Middle frontal gyrus (tissue), 1 donor: ENCODE data around the gene B3GALT5.

Experiments used
- DNase-seq: peaks from one replicate; pipeline ENCODE4 v3.0.0-alpha.2; 2015; ENCODE audit warnings: low spot score; ENCODE audit errors: extremely low spot score

B3GALT5 gene

DNA sequence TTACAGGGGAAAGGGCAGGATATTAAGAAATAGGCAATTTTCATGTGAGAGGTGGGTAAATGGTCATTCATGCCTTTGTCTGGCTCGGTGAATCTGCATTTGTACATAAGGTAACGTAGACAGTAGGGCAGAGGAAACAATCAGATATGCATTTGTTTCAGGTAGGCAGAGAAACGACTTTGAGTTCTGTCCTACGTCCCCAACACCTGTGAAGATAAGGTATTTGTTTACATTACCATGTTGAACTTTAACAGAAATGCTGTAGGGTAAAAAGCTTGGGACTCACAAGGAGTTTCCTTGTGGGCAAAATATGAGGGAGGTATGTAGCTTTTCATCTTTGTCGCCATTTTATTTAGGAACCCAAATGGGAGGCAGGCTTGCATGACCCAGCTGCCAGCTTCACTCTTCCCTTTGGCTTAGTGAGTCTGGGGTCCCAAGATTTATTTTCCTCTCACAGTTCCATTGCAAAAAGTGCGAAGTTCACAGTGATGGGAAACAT, 31.4 kb downstream of the B3GALT5 start:
- DNase-seq = no peak

- DNase-seq = no peak
Measured at GRCh38 chr21:39645331-39645730, 32.6 kb downstream of the B3GALT5 start.

- DNase-seq = no peak
Measured at GRCh38 chr21:39647476-39647875, 34.7 kb downstream of the B3GALT5 start.

DNA sequence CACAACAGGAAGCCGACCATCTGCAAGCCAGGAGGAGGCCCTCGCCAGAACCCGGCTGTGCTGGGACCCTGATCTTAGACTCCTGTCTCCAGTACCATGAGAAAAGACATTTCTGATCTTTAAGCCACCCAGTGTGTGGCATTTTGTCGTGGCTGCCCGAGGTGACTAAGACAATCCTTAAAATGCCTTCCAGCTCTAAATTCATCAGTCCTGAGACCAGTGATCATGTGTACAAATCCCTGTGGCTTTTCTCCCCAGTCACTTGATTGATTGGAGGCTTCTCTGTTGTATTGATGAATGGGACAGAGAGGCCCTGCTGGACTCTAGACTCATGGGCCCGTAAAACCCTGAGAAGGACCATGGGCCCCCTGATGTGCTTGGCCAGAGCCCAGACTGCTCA, 36.1 kb downstream of the B3GALT5 start:
- no peak for DNase-seq

DNA sequence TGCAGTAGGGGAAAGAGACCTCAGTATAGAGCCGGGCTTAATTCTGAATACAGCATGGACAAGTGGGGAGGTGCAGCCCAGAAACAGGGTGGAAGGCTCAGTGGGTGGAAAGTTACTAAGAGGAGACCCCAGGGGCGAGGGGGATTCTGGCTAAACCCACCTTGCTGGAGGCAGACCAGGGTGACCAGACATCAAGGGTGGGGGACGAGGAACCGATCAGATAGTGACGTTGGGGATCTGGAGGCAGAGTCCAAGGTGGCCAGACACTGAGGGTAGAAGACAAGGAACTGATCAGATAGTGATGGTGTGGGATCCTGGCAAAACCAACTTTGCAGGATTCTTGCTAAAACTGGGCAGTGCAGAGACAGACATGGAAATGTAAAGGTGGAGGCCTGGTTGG, 36.8 kb downstream of the B3GALT5 start:
- DNase-seq = no peak

DNA sequence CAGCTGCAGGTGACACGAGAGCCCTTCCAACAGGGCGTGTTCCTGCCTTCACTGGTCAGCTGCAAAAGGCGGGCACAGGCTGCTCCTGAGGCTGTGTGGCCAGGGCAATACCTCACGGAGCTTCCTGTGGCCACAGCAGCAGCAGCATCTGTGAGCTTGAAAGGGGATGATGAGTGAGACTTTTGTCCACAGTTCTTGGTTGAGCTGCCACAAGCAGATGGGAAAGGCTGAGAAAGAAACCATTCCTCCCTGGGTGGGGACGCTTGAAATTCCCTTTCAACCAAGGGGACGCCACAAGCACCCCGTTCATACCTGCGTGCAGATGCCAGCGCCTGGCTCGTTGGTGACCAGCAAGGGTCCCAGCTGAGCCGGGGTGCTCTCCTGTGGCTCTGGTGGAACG, 37.6 kb downstream of the B3GALT5 start:
- no peak for DNase-seq

DNA sequence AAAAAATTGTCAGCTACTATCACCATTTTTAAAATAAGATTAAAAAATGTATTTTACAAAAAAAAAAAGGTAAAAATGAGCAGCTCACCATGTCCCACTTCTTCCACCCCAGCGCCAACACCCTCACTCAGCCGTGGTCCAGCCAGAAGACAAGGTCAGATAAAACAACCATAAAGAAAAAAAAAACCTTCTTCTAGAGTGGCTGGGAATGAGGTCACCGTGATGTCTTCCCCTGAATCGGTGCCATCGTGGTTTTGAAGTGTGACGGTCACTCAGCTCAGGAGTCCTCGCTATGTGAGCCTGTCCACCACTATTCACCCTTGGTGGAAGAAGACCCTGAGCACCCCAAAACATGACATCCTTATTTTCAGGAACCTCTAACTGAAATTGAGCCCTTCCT, 38.1 kb downstream of the B3GALT5 start:
- no peak for DNase-seq

- DNase-seq = no peak
Measured at GRCh38 chr21:39651206-39651605, 38.5 kb downstream of the B3GALT5 start.

DNA sequence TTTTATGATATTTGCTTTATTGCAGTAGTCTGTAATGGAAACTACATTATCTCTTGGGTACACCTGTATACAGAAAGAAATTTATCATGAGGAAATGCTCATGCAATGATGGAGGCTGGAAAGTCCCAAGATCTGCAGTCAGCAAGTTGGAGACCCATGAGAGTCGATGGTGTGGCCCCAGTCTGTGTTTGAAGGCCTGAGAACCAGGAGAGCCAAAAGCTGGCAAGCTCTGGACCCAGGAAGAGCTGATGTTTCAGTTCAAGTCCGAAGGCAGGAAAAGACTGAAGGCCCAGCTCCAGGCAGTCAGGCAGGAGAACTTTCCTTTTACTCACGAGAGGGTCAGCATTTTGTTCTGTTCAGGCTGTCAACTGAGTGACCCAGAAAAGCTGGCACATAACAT, 42.2 kb downstream of the B3GALT5 start:
- DNase-seq = no peak

DNA sequence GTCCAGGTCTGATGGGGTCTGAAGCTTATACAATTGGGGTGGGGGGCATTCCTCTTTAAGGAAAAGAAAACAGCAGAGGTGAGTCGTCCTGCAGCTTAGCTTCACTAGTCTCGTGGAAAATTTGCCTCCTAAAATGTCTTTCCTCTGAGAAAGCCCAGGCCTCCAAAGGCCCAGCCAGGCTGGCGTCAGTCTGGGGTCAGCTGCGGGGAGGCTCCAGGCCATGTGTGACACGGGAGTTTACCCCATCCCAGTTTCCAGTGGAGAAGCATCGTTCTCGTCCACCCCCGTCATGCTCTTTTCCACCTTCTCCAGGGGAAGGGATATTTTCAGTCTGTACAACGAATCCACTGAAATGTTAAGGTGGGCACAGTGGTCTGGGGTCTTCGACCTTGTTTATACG, 42.8 kb downstream of the B3GALT5 start:
- DNase-seq = no peak

DNA sequence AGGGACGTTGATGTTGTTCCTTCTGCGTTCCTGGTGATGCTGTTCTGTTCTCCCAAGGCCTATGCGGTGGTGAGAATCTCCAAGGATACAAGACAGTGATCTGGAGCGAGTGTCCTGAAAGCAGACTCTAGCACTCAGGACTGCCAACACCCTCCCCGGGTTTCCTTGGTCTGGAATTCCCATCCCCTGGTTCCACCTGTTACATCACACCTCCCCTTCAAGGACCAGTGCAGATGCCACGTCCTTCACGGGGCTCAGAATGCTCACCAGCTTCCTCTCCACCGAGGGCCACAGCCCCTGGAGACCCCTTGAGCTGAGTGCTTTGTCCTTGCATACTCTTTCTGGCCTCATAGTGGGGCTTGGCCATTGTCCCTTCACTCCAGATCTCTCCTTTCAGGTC, 43.5 kb downstream of the B3GALT5 start:
- DNase-seq = no peak

DNA sequence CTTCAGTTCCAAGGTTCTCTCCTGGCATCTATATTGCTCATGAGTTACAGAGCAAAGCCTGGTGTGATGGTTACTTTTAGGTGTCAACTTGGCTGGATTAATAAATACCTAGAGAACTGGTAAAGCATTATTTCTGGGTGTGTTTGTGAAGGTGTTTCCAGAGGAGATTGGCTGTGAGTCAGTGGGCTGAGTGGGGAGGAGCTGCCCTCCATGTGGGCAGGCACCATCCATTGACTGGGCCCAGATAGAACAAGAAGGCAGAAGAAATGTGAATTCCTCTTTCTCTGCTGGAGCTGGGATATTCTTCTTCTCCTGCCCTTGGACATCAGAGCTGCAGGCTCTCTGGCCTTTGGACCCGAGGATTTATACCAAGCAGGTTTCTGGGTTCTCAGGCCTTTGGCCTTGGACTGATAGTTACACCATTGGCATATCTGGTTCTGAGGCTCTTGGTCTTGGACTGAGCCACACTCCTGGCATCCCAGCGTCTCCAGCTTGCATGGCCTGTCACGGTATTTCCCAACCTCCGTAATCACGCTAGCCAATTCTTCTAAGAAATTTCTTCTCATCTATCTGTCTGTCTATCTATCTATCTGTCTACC, 44.5 kb downstream of the B3GALT5 start:
- no peak for DNase-seq

DNA sequence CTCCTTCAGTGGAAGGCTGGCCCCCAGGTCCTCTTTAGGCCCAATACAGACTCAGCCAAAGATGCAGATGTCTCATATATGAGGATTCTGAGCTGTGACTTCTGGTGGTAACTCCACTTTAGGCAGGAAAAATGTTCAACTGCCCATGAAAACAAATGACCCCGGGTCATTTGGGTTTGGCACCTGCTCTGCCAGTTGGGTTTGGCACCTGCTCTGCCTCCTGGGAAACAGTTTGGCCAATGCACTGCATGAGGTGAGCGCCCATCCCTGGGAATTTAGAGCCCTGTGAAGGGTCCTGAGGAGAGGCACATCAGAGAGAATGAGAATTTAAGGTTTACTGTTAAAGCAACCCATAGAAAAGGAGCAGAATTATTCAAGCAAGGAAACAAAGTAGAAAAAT, 45.3 kb downstream of the B3GALT5 start:
- no peak for DNase-seq

DNA sequence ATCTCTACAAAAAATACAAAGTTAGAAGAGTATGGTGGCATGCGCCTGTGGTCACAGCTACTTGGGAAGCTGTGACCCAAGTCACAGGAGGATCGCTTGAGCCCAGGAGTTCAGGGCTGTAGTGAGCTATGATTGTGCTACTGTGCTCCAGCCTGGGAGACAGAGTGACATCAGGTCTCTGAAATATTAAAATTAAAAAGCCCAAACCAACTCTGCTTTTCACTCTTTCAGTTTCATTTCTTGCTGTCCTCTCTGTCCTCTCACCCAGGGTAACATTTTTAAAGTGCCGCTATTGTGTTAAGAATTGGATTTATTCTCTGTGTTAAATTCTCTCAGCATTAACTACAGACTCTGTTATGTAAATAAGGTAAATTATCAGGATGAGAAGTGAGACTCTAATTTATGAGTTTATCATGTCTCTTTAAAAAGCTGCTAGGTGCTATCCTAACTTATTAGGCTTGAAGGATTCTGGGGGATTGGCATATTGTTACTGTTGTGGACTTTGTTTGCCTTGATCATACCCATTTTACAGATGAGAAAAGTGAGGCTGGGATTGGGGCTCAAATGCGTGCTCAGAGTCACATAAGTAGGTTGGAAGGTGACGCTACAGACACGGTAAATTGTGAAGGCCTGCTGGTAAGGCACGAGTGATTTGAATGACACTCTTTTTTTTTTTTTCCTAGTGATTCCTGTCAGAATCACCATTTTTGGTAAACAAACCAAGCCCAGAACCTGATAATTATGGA, 46.5 kb downstream of the B3GALT5 start:
- DNase-seq = no peak

GRCh38 chr21:39660191-39660980, 47.6 kb downstream of the B3GALT5 start:
- no peak for DNase-seq

DNA sequence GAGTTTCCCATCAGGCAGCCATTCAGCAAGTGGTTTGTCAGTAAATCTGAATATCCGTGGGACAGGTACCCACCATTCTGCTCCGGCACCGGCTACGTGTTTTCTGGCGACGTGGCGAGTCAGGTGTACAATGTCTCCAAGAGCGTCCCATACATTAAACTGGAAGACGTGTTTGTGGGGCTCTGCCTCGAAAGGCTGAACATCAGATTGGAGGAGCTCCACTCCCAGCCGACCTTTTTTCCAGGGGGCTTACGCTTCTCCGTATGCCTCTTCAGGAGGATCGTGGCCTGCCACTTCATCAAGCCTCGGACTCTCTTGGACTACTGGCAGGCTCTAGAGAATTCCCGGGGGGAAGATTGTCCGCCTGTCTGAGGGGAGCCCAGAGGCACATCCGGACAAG, 48.4 kb downstream of the B3GALT5 start:
- DNase-seq = no peak

DNA sequence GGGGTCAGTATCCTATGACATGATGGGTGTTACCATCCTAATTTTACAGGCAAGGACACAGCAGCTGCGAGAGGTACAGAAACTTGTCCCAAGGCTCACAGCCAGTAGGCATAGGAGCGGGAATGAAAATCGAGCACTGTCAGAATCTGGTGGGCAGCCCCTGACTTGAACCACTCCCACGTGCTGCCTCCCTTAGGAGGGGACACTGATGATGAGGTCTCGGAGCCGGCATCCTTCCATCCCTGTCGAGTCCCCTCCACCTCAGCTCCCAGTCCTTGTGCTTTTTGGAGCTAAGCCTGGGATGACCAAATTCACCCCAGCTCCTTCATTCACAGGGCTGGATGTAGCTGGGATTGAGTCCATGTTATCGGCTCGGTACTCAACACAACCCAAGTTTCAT, 49.0 kb downstream of the B3GALT5 start:
- no peak for DNase-seq

DNA sequence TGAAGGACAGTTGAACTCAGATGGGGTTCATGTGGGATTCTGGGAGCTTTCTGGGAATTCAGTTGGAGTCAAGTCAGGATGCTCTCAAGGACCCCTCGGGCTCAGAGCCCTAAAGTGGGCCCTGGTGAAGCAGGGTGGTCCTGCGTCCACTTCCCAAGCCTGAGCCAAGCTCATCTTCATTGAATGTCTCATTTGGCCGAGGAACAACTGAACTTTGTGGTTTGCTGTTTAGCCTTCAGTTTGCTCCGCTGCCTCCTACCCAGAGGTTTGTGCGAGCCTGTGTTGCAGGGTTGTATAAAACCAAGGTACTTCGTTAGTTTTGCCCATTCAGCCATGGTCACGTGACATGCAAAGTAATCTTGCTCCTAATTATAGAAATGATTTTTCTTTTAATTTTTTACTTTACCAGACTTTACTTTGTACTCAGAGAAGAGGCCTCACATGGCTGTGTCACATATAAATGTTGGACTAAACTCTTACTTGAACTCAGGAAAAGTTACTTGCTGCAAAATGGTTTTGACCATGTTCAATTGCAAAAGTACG, 49.7 kb downstream of the B3GALT5 start:
- no peak for DNase-seq

GRCh38 chr21:39663066-39663465, 50.3 kb downstream of the B3GALT5 start:
- no peak for DNase-seq

DNA sequence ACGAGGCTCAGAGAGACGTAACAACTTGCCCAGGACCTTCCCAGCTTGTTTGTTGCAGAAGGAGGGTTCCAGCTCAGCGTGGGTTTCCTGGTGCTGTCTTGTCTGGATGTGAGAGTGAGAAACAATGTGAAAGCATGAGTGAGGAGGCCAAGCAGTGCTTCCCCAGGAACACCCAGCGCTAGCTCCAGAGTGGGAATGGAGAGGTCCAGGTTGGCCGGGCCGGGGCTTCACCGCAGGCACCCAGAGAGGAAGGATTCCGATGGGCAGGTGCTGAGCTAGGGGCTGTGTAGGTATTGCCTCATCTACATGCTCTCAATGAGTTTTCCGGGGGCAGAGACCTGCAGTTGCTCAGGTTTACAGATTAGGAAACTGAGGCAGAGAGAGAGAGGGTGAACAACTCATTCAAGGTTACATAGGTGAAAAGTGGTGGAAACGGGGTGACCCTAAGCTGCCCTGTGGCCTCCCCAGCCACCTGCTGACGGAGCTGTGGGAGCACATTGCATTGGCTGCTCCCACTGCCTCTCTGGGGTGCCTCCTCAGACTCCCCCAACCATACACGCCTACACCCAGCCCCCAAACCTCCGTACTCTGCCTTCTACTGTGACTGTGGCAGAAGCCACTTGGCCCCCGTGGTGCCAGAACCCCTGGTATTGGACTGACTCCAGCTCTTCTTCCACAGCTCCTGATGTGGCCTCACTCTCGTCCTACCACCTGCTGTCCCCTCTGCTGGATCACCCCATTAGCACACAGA, 51.2 kb downstream of the B3GALT5 start:
- DNase-seq = no peak

GRCh38 chr21:39664586-39664985, 51.8 kb downstream of the B3GALT5 start:
- no peak for DNase-seq
